ENCODE results near the gene HS2ST1.
A peak's percentile ranks its signal among the peaks of the same experiment; 100 is the strongest.

HS2ST1 gene

GRCh38 chr1:87144316-87144895 is 230.0 kb downstream of the HS2ST1 start:
- DNase-seq = no peak

GRCh38 chr1:87144981-87145380 is 230.5 kb downstream of the HS2ST1 start:
- DNase-seq = no peak

- DNase-seq = no peak
Measured at GRCh38 chr1:87146538-87146937, 232.1 kb downstream of the HS2ST1 start.

GRCh38 chr1:87146986-87147385 is 232.6 kb downstream of the HS2ST1 start:
- no peak for DNase-seq

GRCh38 chr1:87147851-87148250 is 233.4 kb downstream of the HS2ST1 start:
- DNase-seq = no peak

- DNase-seq = no peak
Measured at GRCh38 chr1:87148661-87149060, 234.2 kb downstream of the HS2ST1 start.

- DNase-seq = no peak
Measured at GRCh38 chr1:87149241-87150041, 235.0 kb downstream of the HS2ST1 start.

GRCh38 chr1:87150143-87150542 is 235.7 kb downstream of the HS2ST1 start:
- DNase-seq = no peak

- peak; percentile 6 for DNase-seq
Measured at GRCh38 chr1:87151500-87152421, 237.3 kb downstream of the HS2ST1 start.

- DNase-seq = no peak
Measured at GRCh38 chr1:87154384-87154783, 239.9 kb downstream of the HS2ST1 start.

- no peak for DNase-seq
Measured at GRCh38 chr1:87155170-87155569, 240.7 kb downstream of the HS2ST1 start.

- DNase-seq = no peak
Measured at GRCh38 chr1:87155648-87156047, 241.2 kb downstream of the HS2ST1 start.

- DNase-seq = no peak
Measured at GRCh38 chr1:87156124-87156523, 241.7 kb downstream of the HS2ST1 start.

- DNase-seq = no peak
Measured at GRCh38 chr1:87159378-87159915, 245.0 kb downstream of the HS2ST1 start.

Measured in CD4-positive, alpha-beta T cell treated with Interleukin-10 for 1 hour (primary cell).